SH-SY5Y (cell line): ENCODE data around the gene ISM1.

Experiments used
- GATA2 ChIP-seq: IDR thresholded peaks from 2 replicates; pipeline ENCODE4 v1.6.1; 2011; ENCODE audit warnings: mild to moderate bottlenecking, low read depth, low read length
- GATA3 ChIP-seq: IDR thresholded peaks from 2 replicates; pipeline ENCODE4 v1.6.1; 2011; ENCODE audit warnings: low read depth, mild to moderate bottlenecking, low read length, moderate library complexity

DNA sequence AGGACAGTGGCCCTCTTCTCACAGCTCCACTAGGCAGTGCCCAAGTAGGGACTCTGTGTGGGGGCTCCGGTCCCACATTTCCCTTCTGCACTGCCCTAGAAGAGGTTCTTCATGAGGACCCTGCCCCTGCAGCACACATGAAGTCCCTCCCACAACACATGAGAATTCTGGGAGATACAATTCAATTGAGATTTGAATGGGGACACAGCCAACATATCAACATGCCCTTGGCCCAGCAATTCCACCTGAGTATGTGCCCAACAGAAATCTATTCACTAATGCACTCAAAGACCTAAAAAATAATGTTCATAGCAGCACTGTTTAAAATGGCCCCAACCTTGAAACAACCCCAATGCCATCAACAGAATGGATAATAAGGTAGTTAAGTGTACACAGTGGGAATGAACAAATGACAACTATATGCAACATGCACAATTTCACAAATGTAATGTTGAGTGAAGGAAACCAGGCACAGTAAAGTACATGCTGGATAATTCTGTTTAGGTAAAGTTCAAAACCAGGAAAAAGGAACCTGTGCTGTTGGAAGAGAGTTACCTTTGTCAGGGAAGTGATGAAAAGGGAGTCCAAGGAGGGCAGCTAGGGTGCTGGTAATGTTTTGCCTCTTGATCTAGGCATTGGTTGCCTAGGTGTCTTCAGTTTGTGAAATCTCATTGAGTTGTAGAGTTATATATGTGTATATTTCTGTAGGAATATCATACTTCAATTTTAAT lies 16.1 kb downstream of the ISM1 start:
- TF ChIP-seq GATA3, result no peak
- no peak for TF ChIP-seq GATA2
